ENCODE measurements around the gene WWOX. TPM values are rescaled to one million over a fixed set of nuclear protein-coding genes. Genes with fewer than 3 reads are reported as not detected.

Gene WWOX
- total and polyA plus RNA-seq, 2 of the 8 experiments (the other 6 are each of a cell fraction or from before 2014, with no cell fraction given), result 5.4 to 16.7 TPM

GRCh38 chr16:78543023-78543422 lies 443.6 kb downstream of the WWOX start:
- H2BK5ac ChIP-seq (ENCODE audit: low read depth, low read length), result no peak overlapping the region
- H3K36me3 ChIP-seq (ENCODE audit: control insufficient read depth in 2 of 4, insufficient read depth in 4 of 4, low read length in 3 of 4), result no peaks in the 10 kb centered on the region
- no peak overlapping the region for H3K4me2 ChIP-seq (ENCODE audit: insufficient read depth in 1 of 2, low read depth in 2 of 2, low read length in 2 of 2)
- no peak overlapping the region for H2AK5ac ChIP-seq (ENCODE audit: low read depth, low read length)
- H2BK12ac ChIP-seq (ENCODE audit: low read depth, low read length), result no peak overlapping the region
- ChIA-PET CTCF (ENCODE audit: partially characterized antibody) (interaction anchor here (0.8 kb wide), 1 partner anchor 552 kb away, joined by 3 read pairs; no protein-coding TSS in a partner anchor), POLR2A (ENCODE audit: partially characterized antibody) (no interaction called here)
- H3K79me2 ChIP-seq (ENCODE audit: control insufficient read depth in 1 of 2, insufficient read depth in 2 of 2, low read length in 2 of 2), result no peaks in the 10 kb centered on the region
- no peaks in the 10 kb centered on the region for H4K20me1 ChIP-seq (replicated peaks in 1 of 2; ENCODE audit: control insufficient read depth in 1 of 2, insufficient read depth in 2 of 2, low read length in 2 of 2)
- H3K27ac ChIP-seq (ENCODE audit: low read depth, low read length), result no peak overlapping the region
- no peak overlapping the region for H2AFZ ChIP-seq (ENCODE audit: low read length)
- H3K9me3 ChIP-seq (ENCODE audit: insufficient read depth in 2 of 2, low read depth in 1 of 2, low read length in 1 of 2), result no peaks in the 10 kb centered on the region
- H4K91ac ChIP-seq (replicated peaks; ENCODE audit: insufficient read length, low read length), result no peak overlapping the region
- H3K56ac ChIP-seq (replicated peaks; ENCODE audit: insufficient read length, low read depth, low read length), result no peak overlapping the region
- no peaks in the 10 kb centered on the region for H3K79me1 ChIP-seq (ENCODE audit: low read depth, low read length)
- no peak overlapping the region for H2BK120ac ChIP-seq (replicated peaks; ENCODE audit: low read depth, low read length)
- H3K9ac ChIP-seq (replicated peaks in 1 of 4; ENCODE audit: extremely low read depth in 1 of 4, low read depth in 3 of 4, low read length in 3 of 4), result no peak overlapping the region
- peaks cover 2% of the 10 kb centered on the region; the same call in 1 of the 2 replicates for H3K23me2 ChIP-seq (ENCODE audit: low read depth, low read length)
- H3K27me3 ChIP-seq (replicated peaks in 1 of 4; ENCODE audit: control insufficient read depth in 3 of 4, extremely low read depth in 1 of 4, insufficient read depth in 3 of 4, low read length in 3 of 4), result no peaks in the 10 kb centered on the region
- H3K4me3 ChIP-seq (ENCODE audit: extremely low read depth in 1 of 4, insufficient read depth in 2 of 4, low read depth in 3 of 4, low read length in 4 of 4), result no peak overlapping the region
- H4K5ac ChIP-seq (ENCODE audit: insufficient read length, low read depth, low read length), result no peak overlapping the region
- no peaks in the 10 kb centered on the region for H3K4me1 ChIP-seq (replicated peaks in 1 of 4; ENCODE audit: control insufficient read depth in 3 of 4, insufficient read depth in 4 of 4, low read length in 3 of 4)
- no peak overlapping the region for H3K14ac ChIP-seq (ENCODE audit: insufficient read length)
- H3K23ac ChIP-seq (ENCODE audit: insufficient read length), result no peak overlapping the region
- no peak for DNase-seq (ENCODE audit: low read depth in 1 of 2, low spot score in 2 of 2)
- no peak overlapping the region for H4K8ac ChIP-seq (ENCODE audit: extremely low read depth, insufficient read depth, low read length)
- no peak overlapping the region for H3K4ac ChIP-seq (replicated peaks; ENCODE audit: insufficient read length, low read depth, low read length)
- H3K18ac ChIP-seq (ENCODE audit: extremely low read depth, low read length), result no peak overlapping the region
- no peak overlapping the region for H2BK20ac ChIP-seq (ENCODE audit: low read length)
- no peak for FAIRE-seq
- H2BK15ac ChIP-seq (ENCODE audit: low read length), result no peak overlapping the region
- WGBS, 2 experiments (ENCODE audit: extremely low coverage in 1 of 2, insufficient coverage in 1 of 2, insufficient read length in 1 of 2, insufficient replicate concordance in 2 of 2, low coverage in 1 of 2, low lambda C conversion rate in 2 of 2, missing lambda C conversion rate in 1 of 2), result 86% methylated on average over 7 of the region's 7 CpGs; no CpG with 5 or more reads in 1 of the 2 experiments
- no peak for TF ChIP-seq BACH1 (IDR thresholded peaks at IDR 0.05; ENCODE audit: low read length)
- TF ChIP-seq TEAD4 (IDR thresholded peaks at IDR 0.05; ENCODE audit: low read depth, low read length), result no peak
- TF ChIP-seq POLR2A (IDR thresholded peaks at IDR 0.05; ENCODE audit: control extremely low read depth in 1 of 2, low read depth in 2 of 2, low read length in 2 of 2), result no peak
- no peak for TF ChIP-seq E2F6 (IDR thresholded peaks at IDR 0.05)
- TF ChIP-seq MAFK (IDR thresholded peaks at IDR 0.05; ENCODE audit: low read depth, low read length), result no peak
- TF ChIP-seq CBX5 (IDR thresholded peaks at IDR 0.05; ENCODE audit: low read depth, low read length), result no peak
- no peak for TF ChIP-seq RXRA (IDR thresholded peaks at IDR 0.05; ENCODE audit: insufficient read depth, low read depth, low read length)
- no peak for TF ChIP-seq CHD2 (IDR thresholded peaks at IDR 0.05; ENCODE audit: low read length)
- TF ChIP-seq GABPA (IDR thresholded peaks at IDR 0.05; ENCODE audit: borderline replicate concordance, insufficient read depth, low read length), result no peak
- no peak for TF ChIP-seq TBP (IDR thresholded peaks at IDR 0.05; ENCODE audit: low read depth, low read length)
- TF ChIP-seq HDAC2 (IDR thresholded peaks at IDR 0.05; ENCODE audit: borderline replicate concordance in 1 of 2, low read depth in 2 of 2, low read length in 2 of 2), result no peak
- TF ChIP-seq NRF1 (IDR thresholded peaks at IDR 0.05; ENCODE audit: low read depth, low read length), result no peak
- no peak for TF ChIP-seq RBBP5 (IDR thresholded peaks at IDR 0.05; ENCODE audit: borderline replicate concordance, low read depth, low read length)
- no peak for TF ChIP-seq BCL11A (IDR thresholded peaks at IDR 0.05; ENCODE audit: low read depth in 2 of 2, low read length in 2 of 2)
- no peak for TF ChIP-seq YY1 (IDR thresholded peaks at IDR 0.05; ENCODE audit: low read depth, low read length)

Data from H1 (cell line).